H9 (cell line): ENCODE measurements around the gene ZBTB17. TPM values are rescaled to one million over a fixed set of nuclear protein-coding genes. Genes with fewer than 3 reads are reported as not detected.

Experiments used
- DNase-seq: peaks from one replicate; pipeline ENCODE4 v3.0.0-alpha.2; 2017
- H2AFZ ChIP-seq: one replicate; pipeline ENCODE4 v1.6.1; 2013; ENCODE audit warnings: mild to moderate bottlenecking, low read length, control low read depth, moderate library complexity
- H2AK5ac ChIP-seq: 2 replicates; pipeline ENCODE4 v1.6.1; 2013; ENCODE audit warnings: low read length, control low read depth, mixed read lengths; ENCODE audit not compliant: insufficient read length
- H2BK120ac ChIP-seq: one replicate; pipeline ENCODE4 v1.6.1; 2013; ENCODE audit warnings: low read depth, mild to moderate bottlenecking, low read length, control low read depth, inconsistent platforms; ENCODE audit not compliant: poor library complexity, severe bottlenecking
- H2BK12ac ChIP-seq: 2 replicates; pipeline ENCODE4 v1.6.1; 2013; ENCODE audit warnings: low read length, control low read depth, mixed read lengths, low read depth; ENCODE audit not compliant: insufficient read length
- H2BK15ac ChIP-seq: 2 replicates; pipeline ENCODE4 v1.6.1; 2013; ENCODE audit warnings: low read depth, low read length, control low read depth
- H2BK20ac ChIP-seq: one replicate; pipeline ENCODE4 v1.6.1; 2013; ENCODE audit warnings: low read depth, mild to moderate bottlenecking, low read length, control low read depth, inconsistent platforms; ENCODE audit not compliant: poor library complexity, severe bottlenecking
- H2BK5ac ChIP-seq: 2 replicates; pipeline ENCODE4 v1.6.1; 2013; ENCODE audit warnings: low read length, control low read depth, mixed read lengths; ENCODE audit not compliant: insufficient read length
- H3K14ac ChIP-seq: 2 replicates; pipeline ENCODE4 v1.6.1; 2013; ENCODE audit warnings: low read length, control low read depth; ENCODE audit not compliant: insufficient read depth
- H3K18ac ChIP-seq: 2 replicates; pipeline ENCODE4 v1.6.1; 2013; ENCODE audit warnings: low read depth, mild to moderate bottlenecking, mixed read lengths, low read length, control low read depth; ENCODE audit not compliant: insufficient read length
- H3K23ac ChIP-seq: 2 replicates; pipeline ENCODE4 v1.6.1; 2013; ENCODE audit warnings: low read length, control low read depth, mixed read lengths, low read depth; ENCODE audit not compliant: insufficient read length
- H3K23me2 ChIP-seq: 2 replicates; pipeline ENCODE4 v1.6.1; 2013; ENCODE audit warnings: low read depth, mild to moderate bottlenecking, mixed read lengths, low read length, control low read depth; ENCODE audit not compliant: insufficient read length, poor library complexity, severe bottlenecking
- H3K27ac ChIP-seq: 2 replicates; pipeline ENCODE4 v1.5.1; 2013; ENCODE audit warnings: low read length, control low read depth, mixed read lengths, low read depth; ENCODE audit not compliant: insufficient read length
- H3K27me3 ChIP-seq: 2 replicates; pipeline ENCODE4 v1.6.1; 2013; ENCODE audit warnings: low read length, control low read depth, inconsistent platforms; ENCODE audit not compliant: insufficient read depth
- H3K4ac ChIP-seq: 2 replicates; pipeline ENCODE4 v1.6.1; 2013; ENCODE audit warnings: low read depth, mild to moderate bottlenecking, control low read depth, inconsistent platforms, low read length, moderate library complexity
- H3K4me1 ChIP-seq: 2 replicates; pipeline ENCODE4 v1.6.1; 2013; ENCODE audit warnings: low read length, control low read depth, inconsistent platforms; ENCODE audit not compliant: insufficient read depth
- H3K4me2 ChIP-seq: 2 replicates; pipeline ENCODE4 v1.6.1; 2013; ENCODE audit warnings: low read length, control low read depth, mixed read lengths; ENCODE audit not compliant: insufficient read length, insufficient read depth
- H3K56ac ChIP-seq: 2 replicates; pipeline ENCODE4 v1.6.1; 2013; ENCODE audit warnings: low read depth, mild to moderate bottlenecking, mixed read lengths, low read length, control low read depth; ENCODE audit not compliant: insufficient read length
- H3K79me1 ChIP-seq: 2 replicates; pipeline ENCODE4 v1.6.1; 2013; ENCODE audit warnings: low read depth, mild to moderate bottlenecking, moderate library complexity, low read length, control low read depth, inconsistent platforms; ENCODE audit not compliant: insufficient read depth, poor library complexity, severe bottlenecking
- H3K79me2 ChIP-seq: 2 replicates; pipeline ENCODE4 v1.6.1; 2013; ENCODE audit warnings: low read length, control low read depth, inconsistent platforms; ENCODE audit not compliant: insufficient read depth
- H3K9ac ChIP-seq: 2 replicates; pipeline ENCODE4 v1.6.1; 2013; ENCODE audit warnings: low read length, control low read depth, mixed read lengths; ENCODE audit not compliant: insufficient read length; ENCODE audit errors: extremely low read depth
- H3K9me3 ChIP-seq: one replicate; pipeline ENCODE4 v1.6.1; 2013; ENCODE audit warnings: low read depth, low read length, inconsistent platforms; ENCODE audit not compliant: control insufficient read depth
- H3T11ph ChIP-seq: one replicate; pipeline ENCODE4 v1.6.1; 2013; ENCODE audit warnings: mild to moderate bottlenecking, low read length, control low read depth, inconsistent platforms
- H4K20me1 ChIP-seq: one replicate; pipeline ENCODE4 v1.6.1; 2013; ENCODE audit not compliant: control insufficient read depth, insufficient read length, insufficient read depth
- H4K5ac ChIP-seq: 2 replicates; pipeline ENCODE4 v1.6.1; 2013; ENCODE audit warnings: low read depth, mild to moderate bottlenecking, mixed read lengths, low read length, control low read depth; ENCODE audit not compliant: insufficient read length
- H4K8ac ChIP-seq: replicated peaks from 2 replicates; pipeline ENCODE4 v1.6.1; 2013; ENCODE audit warnings: low read length, control low read depth, mixed read lengths, low read depth; ENCODE audit not compliant: insufficient read length
- H4K91ac ChIP-seq: 2 replicates; pipeline ENCODE4 v1.6.1; 2013; ENCODE audit warnings: low read depth, mild to moderate bottlenecking, moderate library complexity, mixed read lengths, low read length, control low read depth; ENCODE audit not compliant: insufficient read length
- H3K27ac Mint-ChIP-seq, 3 experiments: 2 replicates in 2 of 3; 3 replicates in 1 of 3; pipeline ENCODE4 v1.8.0; 2020 to 2021; ENCODE audit warnings: mixed read lengths in 3 of 3, mild to moderate bottlenecking in 1 of 3, moderate library complexity in 1 of 3
- H3K27me3 Mint-ChIP-seq: 2 replicates; pipeline ENCODE4 v1.8.0; 2021; ENCODE audit warnings: low read depth, mild to moderate bottlenecking, moderate library complexity, mixed read lengths
- H3K36me3 Mint-ChIP-seq, 3 experiments: 2 replicates in 2 of 3; 3 replicates in 1 of 3; pipeline ENCODE4 v1.8.0; 2020 to 2021; ENCODE audit warnings: low read depth in 3 of 3, mixed read lengths in 3 of 3; ENCODE audit not compliant: insufficient read depth in 1 of 3
- H3K4me1 Mint-ChIP-seq, 2 experiments: 2 replicates each; pipeline ENCODE4 v1.8.0; 2020; ENCODE audit warnings: mixed read lengths in 2 of 2
- H3K4me3 Mint-ChIP-seq, 2 experiments: 2 replicates in 1 of 2; 3 replicates in 1 of 2; pipeline ENCODE4 v1.8.0; 2020 to 2021; ENCODE audit warnings: mild to moderate bottlenecking in 2 of 2, mixed read lengths in 2 of 2, moderate library complexity in 1 of 2
- H3K9me3 Mint-ChIP-seq, 2 experiments: 2 replicates in 1 of 2; 3 replicates in 1 of 2; pipeline ENCODE4 v1.8.0; 2020; ENCODE audit warnings: mild to moderate bottlenecking in 2 of 2, mixed read lengths in 2 of 2, moderate library complexity in 1 of 2
- WGBS: extraction: QIAGEN DNeasy Blood & Tissue Kit; methylation state at CpG from one replicate; pipeline ENCODE4 v1.1.7; 2013; ENCODE audit warnings: missing lambda C conversion rate, low lambda C conversion rate, mixed read lengths; ENCODE audit not compliant: insufficient read length; ENCODE audit errors: extremely low coverage; 5-methylcytosine and 5-hydroxymethylcytosine counted together
- total RNA-seq: library from RNA; stranded (reverse); gene quantifications from 2 replicates; pipeline ENCODE4 v1.2.1, GENCODE V29; 2021
- TF ChIP-seq, protein P1 (sequence below): fragments of 200-600 bp; sonication (generic); conservative IDR thresholded peaks from 3 replicates; pipeline ENCODE4 v1.8.0; 2021; ENCODE audit warnings: antibody characterized with exemption, mild to moderate bottlenecking

Gene ZBTB17
- total RNA-seq, 1 experiment from 2014 or later, result 16.5 TPM

DNA sequence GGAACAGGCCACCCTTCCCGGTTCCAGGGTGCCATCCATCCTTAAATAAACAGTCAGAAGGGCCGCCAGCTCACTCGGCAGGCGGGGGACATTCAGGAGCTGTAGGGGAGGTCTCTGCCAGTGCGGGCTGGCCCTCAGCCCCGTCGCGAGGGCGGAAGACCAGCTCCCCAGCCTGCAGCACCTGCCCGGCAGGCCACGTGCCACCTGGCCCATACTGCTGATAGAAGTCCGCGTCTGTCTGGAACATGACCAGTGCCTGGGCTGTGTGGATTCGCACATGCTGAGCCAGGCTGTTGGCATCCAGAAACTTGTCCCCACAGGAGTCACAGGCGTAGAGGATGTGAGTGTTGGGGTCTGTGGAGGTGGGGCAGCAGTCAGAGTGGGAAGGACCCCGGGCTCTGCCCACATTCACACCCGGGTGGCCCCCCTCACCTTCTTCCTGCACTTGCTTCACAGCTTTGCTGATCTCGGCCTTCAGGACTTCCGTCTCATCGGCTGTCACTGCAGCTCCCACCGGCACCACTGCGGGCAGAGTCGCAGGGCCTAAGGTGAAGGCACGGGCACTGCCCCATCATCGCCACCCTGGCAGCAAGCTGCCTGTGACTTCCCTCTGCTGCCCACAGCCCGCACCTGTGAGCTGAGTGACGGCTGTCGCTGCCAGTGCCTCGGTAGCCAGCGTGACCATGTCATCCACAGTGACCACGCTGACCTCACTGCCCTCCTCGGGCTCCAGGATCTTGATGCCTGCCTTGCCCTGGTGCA, 33.8 kb downstream of the ZBTB17 start:
- no peaks in the 10 kb centered on the region for H4K20me1 ChIP-seq
- WGBS, result no CpG with 5 or more reads among the region's 32 CpGs
- H3K23ac ChIP-seq, result no peak overlapping the region
- no peak overlapping the region for H3K4me3 Mint-ChIP-seq
- H3K9me3 Mint-ChIP-seq, result no peaks in the 10 kb centered on the region
- H2BK12ac ChIP-seq, result no peak overlapping the region
- peaks cover 5 to 6% of the 10 kb centered on the region in 2 experiments for H3K4me1 Mint-ChIP-seq
- TF ChIP-seq, protein P1, sequence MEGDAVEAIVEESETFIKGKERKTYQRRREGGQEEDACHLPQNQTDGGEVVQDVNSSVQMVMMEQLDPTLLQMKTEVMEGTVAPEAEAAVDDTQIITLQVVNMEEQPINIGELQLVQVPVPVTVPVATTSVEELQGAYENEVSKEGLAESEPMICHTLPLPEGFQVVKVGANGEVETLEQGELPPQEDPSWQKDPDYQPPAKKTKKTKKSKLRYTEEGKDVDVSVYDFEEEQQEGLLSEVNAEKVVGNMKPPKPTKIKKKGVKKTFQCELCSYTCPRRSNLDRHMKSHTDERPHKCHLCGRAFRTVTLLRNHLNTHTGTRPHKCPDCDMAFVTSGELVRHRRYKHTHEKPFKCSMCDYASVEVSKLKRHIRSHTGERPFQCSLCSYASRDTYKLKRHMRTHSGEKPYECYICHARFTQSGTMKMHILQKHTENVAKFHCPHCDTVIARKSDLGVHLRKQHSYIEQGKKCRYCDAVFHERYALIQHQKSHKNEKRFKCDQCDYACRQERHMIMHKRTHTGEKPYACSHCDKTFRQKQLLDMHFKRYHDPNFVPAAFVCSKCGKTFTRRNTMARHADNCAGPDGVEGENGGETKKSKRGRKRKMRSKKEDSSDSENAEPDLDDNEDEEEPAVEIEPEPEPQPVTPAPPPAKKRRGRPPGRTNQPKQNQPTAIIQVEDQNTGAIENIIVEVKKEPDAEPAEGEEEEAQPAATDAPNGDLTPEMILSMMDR, result no peak
- H3K27ac Mint-ChIP-seq, result no peak overlapping the region
- H3K23me2 ChIP-seq, result no peaks in the 10 kb centered on the region
- no peak overlapping the region for H3K18ac ChIP-seq
- H3K79me2 ChIP-seq, result no peaks in the 10 kb centered on the region
- H3K9ac ChIP-seq, result no peak overlapping the region
- H2BK15ac ChIP-seq, result no peak overlapping the region
- no peaks in the 10 kb centered on the region for H3K27me3 ChIP-seq
- no peak overlapping the region for H2BK5ac ChIP-seq
- peaks cover 16 to 61% (median 46%) of the 10 kb centered on the region in 3 experiments for H3K36me3 Mint-ChIP-seq
- no peak overlapping the region for H2AK5ac ChIP-seq
- H3K56ac ChIP-seq, result no peak overlapping the region
- H2BK20ac ChIP-seq, result no peak overlapping the region
- H2AFZ ChIP-seq, result no peak overlapping the region
- H3K4me2 ChIP-seq, result no peak overlapping the region
- no peak overlapping the region for H2BK120ac ChIP-seq
- H3K27ac ChIP-seq, result no peak overlapping the region
- H3K4me1 ChIP-seq, result no peaks in the 10 kb centered on the region
- no peak overlapping the region for H4K91ac ChIP-seq
- H3K14ac ChIP-seq, result no peak overlapping the region
- H3T11ph ChIP-seq, result no peak overlapping the region
- no peaks in the 10 kb centered on the region for H3K27me3 Mint-ChIP-seq
- no peaks in the 10 kb centered on the region for H3K9me3 ChIP-seq
- no peak overlapping the region for H4K5ac ChIP-seq
- no peak overlapping the region for H4K8ac ChIP-seq
- no peak overlapping the region for H3K4ac ChIP-seq
- DNase-seq, result no peak
- H3K79me1 ChIP-seq, result no peaks in the 10 kb centered on the region
